CD14-positive monocyte (primary cell): ENCODE data around the gene CSTB. TPM values are rescaled to one million over a fixed set of nuclear protein-coding genes. Genes with fewer than 3 reads are reported as not detected.

Experiments used
- DNase-seq, 3 donors: peaks; one replicate each; pipeline ENCODE4 v3.0.0-alpha.2; 2011 to 2022
- H2AFZ ChIP-seq: 2 replicates; pipeline ENCODE4 v1.6.0; 2012; ENCODE audit warnings: mild to moderate bottlenecking, low read depth, low read length, inconsistent platforms; ENCODE audit not compliant: insufficient read depth, poor library complexity, severe bottlenecking
- H3K27ac ChIP-seq, 2 donors: 1 replicate in 1 of 2; 2 replicates in 1 of 2; pipeline ENCODE4 v1.5.1; 2012 to 2013; ENCODE audit warnings: low read length in 2 of 2, control low read depth in 1 of 2, inconsistent platforms in 1 of 2, low read depth in 1 of 2, mild to moderate bottlenecking in 1 of 2
- H3K27me3 ChIP-seq, 2 donors: one replicate each; pipeline versions ENCODE4 v1.6.0 to v1.6.1; 2011 to 2013; ENCODE audit warnings: low read length in 2 of 2; ENCODE audit not compliant: control insufficient read depth in 2 of 2, insufficient read depth in 2 of 2
- H3K36me3 ChIP-seq, 2 donors: replicated peaks in 1 of 2; 1 replicate in 1 of 2; 2 replicates in 1 of 2; pipeline versions ENCODE4 v1.5.1 to v1.6.1; 2012 to 2013; ENCODE audit warnings: low read length in 2 of 2, control low read depth in 1 of 2, inconsistent platforms in 1 of 2, mild to moderate bottlenecking in 1 of 2; ENCODE audit not compliant: insufficient read depth in 2 of 2, control insufficient read depth in 1 of 2
- H3K4me1 ChIP-seq, 2 donors: 1 replicate in 1 of 2; 2 replicates in 1 of 2; pipeline versions ENCODE4 v1.5.1 to v1.6.1; 2012 to 2013; ENCODE audit warnings: low read length in 2 of 2, control low read depth in 1 of 2, inconsistent platforms in 1 of 2, mild to moderate bottlenecking in 1 of 2, moderate library complexity in 1 of 2; ENCODE audit not compliant: insufficient read depth in 2 of 2, control insufficient read depth in 1 of 2
- H3K4me2 ChIP-seq: replicated peaks from 2 replicates; pipeline ENCODE3; 2012; ENCODE audit warnings: low read length, moderate library complexity, mild to moderate bottlenecking; ENCODE audit not compliant: poor library complexity, severe bottlenecking; ENCODE audit errors: extremely low read depth
- H3K4me3 ChIP-seq, 3 experiments: fragments of 200-600 bp in 1 of 3; sonication (generic) in 1 of 3; replicated peaks in 1 of 3; 1 replicate in 2 of 3; 2 replicates in 1 of 3; pipeline ENCODE4 v1.5.1; 2011 to 2013; ENCODE audit warnings: low read length in 3 of 3, mild to moderate bottlenecking in 3 of 3, control low read depth in 2 of 3, low read depth in 2 of 3, inconsistent platforms in 1 of 3, moderate library complexity in 1 of 3
- H3K79me2 ChIP-seq: 2 replicates; pipeline ENCODE4 v1.6.0; 2012; ENCODE audit warnings: mild to moderate bottlenecking, control low read depth, inconsistent platforms, low read length, moderate library complexity; ENCODE audit not compliant: insufficient read depth
- H3K9ac ChIP-seq: 2 replicates; pipeline ENCODE4 v1.6.0; 2017; ENCODE audit warnings: low read length, mild to moderate bottlenecking; ENCODE audit not compliant: insufficient read depth, poor library complexity, severe bottlenecking
- H3K9me3 ChIP-seq, 2 donors: replicated peaks in 1 of 2; 1 replicate in 1 of 2; 2 replicates in 1 of 2; pipeline versions ENCODE4 v1.5.1 to v1.6.1; 2012 to 2013; ENCODE audit warnings: low read length in 2 of 2, control low read depth in 1 of 2; ENCODE audit not compliant: control insufficient read depth in 1 of 2, insufficient read depth in 1 of 2
- H4K20me1 ChIP-seq: 2 replicates; pipeline ENCODE4 v1.6.0; 2012; ENCODE audit warnings: mild to moderate bottlenecking, low read length, control low read depth, moderate library complexity; ENCODE audit not compliant: insufficient read depth
- H3K27ac Mint-ChIP-seq, 7 donors: one replicate each; pipeline ENCODE4 v1.8.0; 2020; ENCODE audit warnings: mild to moderate bottlenecking in 7 of 7, mixed read lengths in 7 of 7, moderate library complexity in 6 of 7, inconsistent platforms in 2 of 7
- H3K27me3 Mint-ChIP-seq, 3 donors: one replicate each; pipeline ENCODE4 v1.8.0; 2021 to 2022; ENCODE audit warnings: low read depth in 3 of 3, mild to moderate bottlenecking in 3 of 3, mixed read lengths in 3 of 3, moderate library complexity in 3 of 3, inconsistent platforms in 1 of 3
- H3K36me3 Mint-ChIP-seq, 2 donors: one replicate each; pipeline ENCODE4 v1.8.0; 2020; ENCODE audit warnings: mixed read lengths in 2 of 2, inconsistent platforms in 1 of 2, mild to moderate bottlenecking in 1 of 2
- H3K4me1 Mint-ChIP-seq: one replicate; pipeline ENCODE4 v1.8.0; 2020; ENCODE audit warnings: mild to moderate bottlenecking, mixed read lengths
- H3K4me3 Mint-ChIP-seq, 2 donors: one replicate each; pipeline ENCODE4 v1.8.0; 2020; ENCODE audit warnings: mild to moderate bottlenecking in 2 of 2, mixed read lengths in 2 of 2, moderate library complexity in 1 of 2
- H3K9me3 Mint-ChIP-seq, 7 donors: one replicate each; pipeline ENCODE4 v1.8.0; 2020 to 2022; ENCODE audit warnings: mixed read lengths in 7 of 7, mild to moderate bottlenecking in 6 of 7, moderate library complexity in 6 of 7, inconsistent platforms in 2 of 7
- WGBS: methylation state at CpG from one replicate; pipeline ENCODE4 v1.1.5; 2013; ENCODE audit warnings: missing lambda C conversion rate; ENCODE audit not compliant: insufficient coverage; 5-methylcytosine and 5-hydroxymethylcytosine counted together
- intact Hi-C, 2 donors: fragments of 100-400 bp; cut with micrococcal nuclease; formaldehyde crosslinking; loops; one replicate each; pipeline versions ENCODE4 v1.15.0 to v1.15.1; 2023
- polyA plus RNA-seq, 3 donors: library from polyadenylated mRNA; depleted of rRNA in 1 of 3; unstranded in 2 of 3; stranded (reverse) in 1 of 3; fragments of 300-500 nt in 2 of 3; fragments of >200 nt in 1 of 3; fragmentation: Illumina TruSeq in 2 of 3; gene quantifications; 1 replicate in 2 of 3; 2 replicates in 1 of 3; pipeline ENCODE4 v1.2.3, GENCODE V29; 2012 to 2021
- TF ChIP-seq, protein P1 (sequence below): fragments of 200-600 bp; IDR thresholded peaks from one replicate; pipeline ENCODE4 v1.8.0; 2022; ENCODE audit warnings: antibody characterized with exemption, mild to moderate bottlenecking

CSTB gene
- polyA plus RNA-seq, 3 donors, result 73.7 to 120 (median 115) TPM

DNA sequence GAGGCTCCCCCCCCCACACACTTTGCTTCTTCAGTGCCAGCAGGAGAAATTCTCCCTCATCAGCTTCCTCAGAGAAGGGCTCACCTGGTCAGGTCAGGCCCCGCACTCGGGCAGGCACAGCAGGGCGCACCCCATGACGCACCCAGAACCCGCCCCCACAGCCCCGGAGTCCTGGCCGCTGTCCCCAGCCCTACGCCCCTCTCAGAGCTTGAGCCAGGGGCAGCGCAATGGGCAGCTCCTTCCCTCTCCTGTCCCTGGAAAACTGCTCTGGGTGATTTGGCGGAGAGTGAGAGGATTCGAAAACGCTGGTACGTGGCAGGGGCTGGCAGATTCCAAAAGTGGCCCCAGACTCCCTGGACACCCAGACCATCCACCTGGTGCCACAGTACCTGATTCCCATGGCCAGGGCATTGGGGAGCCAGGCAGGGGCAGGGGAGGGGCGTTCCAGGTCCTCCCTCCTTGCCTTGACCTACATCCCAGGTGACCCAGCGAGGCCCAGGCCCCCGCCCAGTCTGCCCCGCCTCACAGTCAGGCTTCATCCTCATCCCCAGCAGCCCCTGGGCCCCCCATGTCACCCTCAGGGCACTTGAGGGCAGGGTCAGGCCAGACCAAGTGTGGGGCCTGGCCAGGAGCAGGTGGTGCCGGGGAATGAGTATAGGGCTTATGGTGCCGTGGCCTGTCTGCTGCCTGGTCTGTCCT is 37.0 kb upstream of the CSTB start:
- H3K36me3 Mint-ChIP-seq, result peaks cover 18 to 23% of the 10 kb centered on the region in 2 donors
- Histone ChIP-seq H4K20me1 (peaks cover 27% of the 10 kb centered on the region), H3K27ac (peak overlapping the region; percentile 68 to 78), H3K36me3 (peaks cover 20 to 24% of the 10 kb centered on the region in 2 donors), H3K27me3 (no peaks in the 10 kb centered on the region), H3K4me2 (peak overlapping the region; percentile 99), H2AFZ (peak overlapping the region; percentile 64), H3K4me1 (peaks cover 74 to 91% of the 10 kb centered on the region in 2 donors), H3K4me3 (peak overlapping the region in 1 of 3 experiments; percentile 89), H3K79me2 (peaks cover 42% of the 10 kb centered on the region), H3K9ac (peak overlapping the region; percentile 70), H3K9me3 (no peaks in the 10 kb centered on the region)
- intact Hi-C loops, result loop anchor here (2.0 to 10.0 kb wide), 4 partner anchors 49 to 124 kb away; no protein-coding TSS in a partner anchor
- TF ChIP-seq, protein P1, sequence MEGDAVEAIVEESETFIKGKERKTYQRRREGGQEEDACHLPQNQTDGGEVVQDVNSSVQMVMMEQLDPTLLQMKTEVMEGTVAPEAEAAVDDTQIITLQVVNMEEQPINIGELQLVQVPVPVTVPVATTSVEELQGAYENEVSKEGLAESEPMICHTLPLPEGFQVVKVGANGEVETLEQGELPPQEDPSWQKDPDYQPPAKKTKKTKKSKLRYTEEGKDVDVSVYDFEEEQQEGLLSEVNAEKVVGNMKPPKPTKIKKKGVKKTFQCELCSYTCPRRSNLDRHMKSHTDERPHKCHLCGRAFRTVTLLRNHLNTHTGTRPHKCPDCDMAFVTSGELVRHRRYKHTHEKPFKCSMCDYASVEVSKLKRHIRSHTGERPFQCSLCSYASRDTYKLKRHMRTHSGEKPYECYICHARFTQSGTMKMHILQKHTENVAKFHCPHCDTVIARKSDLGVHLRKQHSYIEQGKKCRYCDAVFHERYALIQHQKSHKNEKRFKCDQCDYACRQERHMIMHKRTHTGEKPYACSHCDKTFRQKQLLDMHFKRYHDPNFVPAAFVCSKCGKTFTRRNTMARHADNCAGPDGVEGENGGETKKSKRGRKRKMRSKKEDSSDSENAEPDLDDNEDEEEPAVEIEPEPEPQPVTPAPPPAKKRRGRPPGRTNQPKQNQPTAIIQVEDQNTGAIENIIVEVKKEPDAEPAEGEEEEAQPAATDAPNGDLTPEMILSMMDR, result no peak
- H3K27ac Mint-ChIP-seq, result peak overlapping the region in 6 of 7 donors; percentile 25 to 94 (median 85)
- 93% methylated on average over 10 of the region's 19 CpGs for WGBS
- DNase-seq, result no peak
- H3K27me3 Mint-ChIP-seq, result peaks cover 0 to 4% (median 0%) of the 10 kb centered on the region in 3 donors
- peaks cover 0 to 2% (median 0%) of the 10 kb centered on the region in 7 donors for H3K9me3 Mint-ChIP-seq
- peaks cover 74% of the 10 kb centered on the region for H3K4me1 Mint-ChIP-seq
- peak overlapping the region; percentile 96 to 97 for H3K4me3 Mint-ChIP-seq

DNA sequence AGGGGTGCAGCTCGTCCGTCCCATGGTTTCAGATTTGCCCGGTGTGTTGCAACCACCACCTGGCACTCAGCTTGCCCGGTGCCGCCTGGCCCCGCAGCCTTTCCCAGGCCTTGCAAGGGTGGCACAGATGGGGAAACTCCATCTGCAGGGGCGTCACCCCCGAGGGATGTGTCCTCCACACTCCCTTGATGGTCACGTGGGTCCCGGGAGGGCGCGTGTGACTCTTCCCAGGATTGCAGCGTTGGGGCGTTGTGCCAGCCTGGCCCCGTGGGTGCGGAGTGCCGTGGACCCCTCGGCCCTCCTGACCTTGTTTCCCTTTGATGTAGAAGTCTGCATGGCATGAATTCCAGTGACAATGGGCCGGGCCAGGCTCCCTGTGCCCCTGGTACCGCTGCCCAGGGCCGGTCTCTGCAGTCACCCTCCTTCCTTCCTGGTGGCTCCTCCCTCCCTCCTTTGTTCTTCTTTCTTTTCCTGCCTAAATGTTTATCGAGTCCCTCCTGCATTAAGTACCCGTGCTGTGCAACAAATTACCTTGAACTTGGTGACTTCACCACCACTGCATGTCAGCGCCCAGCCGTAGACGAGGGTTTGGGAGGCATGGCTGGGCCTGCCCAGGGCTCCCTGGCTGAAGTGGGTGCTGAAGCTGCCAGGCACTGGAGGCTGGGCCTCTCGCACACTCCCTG is 36.2 kb upstream of the CSTB start:
- H3K9me3 ChIP-seq, result no peaks in the 10 kb centered on the region
- peaks cover 35% of the 10 kb centered on the region for H4K20me1 ChIP-seq
- H3K36me3 Mint-ChIP-seq, result peaks cover 20 to 32% of the 10 kb centered on the region in 2 donors
- H3K4me1 Mint-ChIP-seq, result peaks cover 71% of the 10 kb centered on the region
- H3K27ac Mint-ChIP-seq, result peak overlapping the region; percentile 83 to 95 (median 93)
- no peaks in the 10 kb centered on the region for H3K27me3 ChIP-seq
- DNase-seq, result peak; percentile 55 to 92 (median 61)
- intact Hi-C loops, result loop anchor here (2.0 to 10.0 kb wide), 4 partner anchors 50 to 125 kb away; no protein-coding TSS in a partner anchor
- peak overlapping the region; percentile 68 to 78 for H3K27ac ChIP-seq
- H3K4me3 ChIP-seq, result peak overlapping the region; percentile 63 to 89 (median 77)
- H3K27me3 Mint-ChIP-seq, result peaks cover 0 to 4% (median 0%) of the 10 kb centered on the region in 3 donors
- H3K4me3 Mint-ChIP-seq, result peak overlapping the region; percentile 96 to 97
- peak overlapping the region; percentile 70 for H3K9ac ChIP-seq
- peaks cover 26 to 30% of the 10 kb centered on the region in 2 donors for H3K36me3 ChIP-seq
- peak overlapping the region; percentile 99 for H3K4me2 ChIP-seq
- H3K79me2 ChIP-seq, result peaks cover 49% of the 10 kb centered on the region
- WGBS, result 5% methylated on average over 25 of the region's 27 CpGs
- H3K4me1 ChIP-seq, result peaks cover 71 to 91% of the 10 kb centered on the region in 2 donors
- H2AFZ ChIP-seq, result peak overlapping the region; percentile 64
- peaks cover 0 to 2% (median 0%) of the 10 kb centered on the region in 7 donors for H3K9me3 Mint-ChIP-seq
- TF ChIP-seq, protein P1, result no peak
